GM13977 (cell line): Measurements from ENCODE around the gene UACA.
"Not testable (repeated sequence)": the region's sequence is repeated elsewhere in the genome, so short reads cannot be mapped to it uniquely, and the experiment has no call there.

Source experiments
- DNase-seq: peaks from one replicate; pipeline ENCODE4 v3.0.0; 2012; ENCODE audit warnings: low spot score
- CTCF ChIP-seq: IDR thresholded peaks from 2 replicates; pipeline ENCODE4 v1.5.1; 2012; ENCODE audit warnings: mild to moderate bottlenecking, control low read depth; ENCODE audit not compliant: insufficient read depth; ENCODE audit errors: extremely low read depth, missing control alignments
- in situ Hi-C: fragments of 300-500 bp; cut with MboI; formaldehyde crosslinking; loops from one replicate; pipeline ENCODE4 v1.12.0; 2022; ENCODE audit warnings: low sequenced_read_pairs, low pct_unique_long_range_greater_than_20kb, mixed read lengths, inconsistent platforms; ENCODE audit not compliant: unreplicated experiment

Gene UACA

GRCh38 chr15:70757627-70758026 is 5.7 kb downstream of the UACA start:
- TF ChIP-seq CTCF = no peak
- in situ Hi-C loops = no loop called here
- no peak for DNase-seq

DNA sequence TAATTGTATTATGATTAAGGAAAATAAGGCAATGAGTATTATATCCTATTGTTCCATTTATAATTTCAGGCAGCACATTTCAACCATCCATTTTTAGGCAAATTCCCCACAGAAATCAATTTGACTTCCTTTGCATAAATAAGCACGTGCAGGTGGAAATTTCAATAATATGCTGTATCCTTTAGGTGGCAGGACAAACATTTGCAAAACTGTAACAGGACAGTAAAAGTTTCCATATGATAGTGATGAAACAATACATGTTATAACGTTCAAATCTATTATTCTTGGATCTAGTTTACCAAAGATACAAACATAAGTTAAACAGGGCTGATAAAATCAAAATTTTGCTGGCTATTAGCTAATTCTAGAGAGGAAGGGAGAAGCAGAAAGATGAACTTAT is 8.5 kb downstream of the UACA start:
- DNase-seq = no peak
- no peak for TF ChIP-seq CTCF
- in situ Hi-C loops = no loop called here

- no peak for DNase-seq
- in situ Hi-C loops = no loop called here
- TF ChIP-seq CTCF = no peak
Measured at GRCh38 chr15:70753101-70753829, 10.1 kb downstream of the UACA start.

GRCh38 chr15:70752193-70752635 is 11.1 kb downstream of the UACA start:
- TF ChIP-seq CTCF = no peak
- in situ Hi-C loops = no loop called here
- no peak for DNase-seq

DNA sequence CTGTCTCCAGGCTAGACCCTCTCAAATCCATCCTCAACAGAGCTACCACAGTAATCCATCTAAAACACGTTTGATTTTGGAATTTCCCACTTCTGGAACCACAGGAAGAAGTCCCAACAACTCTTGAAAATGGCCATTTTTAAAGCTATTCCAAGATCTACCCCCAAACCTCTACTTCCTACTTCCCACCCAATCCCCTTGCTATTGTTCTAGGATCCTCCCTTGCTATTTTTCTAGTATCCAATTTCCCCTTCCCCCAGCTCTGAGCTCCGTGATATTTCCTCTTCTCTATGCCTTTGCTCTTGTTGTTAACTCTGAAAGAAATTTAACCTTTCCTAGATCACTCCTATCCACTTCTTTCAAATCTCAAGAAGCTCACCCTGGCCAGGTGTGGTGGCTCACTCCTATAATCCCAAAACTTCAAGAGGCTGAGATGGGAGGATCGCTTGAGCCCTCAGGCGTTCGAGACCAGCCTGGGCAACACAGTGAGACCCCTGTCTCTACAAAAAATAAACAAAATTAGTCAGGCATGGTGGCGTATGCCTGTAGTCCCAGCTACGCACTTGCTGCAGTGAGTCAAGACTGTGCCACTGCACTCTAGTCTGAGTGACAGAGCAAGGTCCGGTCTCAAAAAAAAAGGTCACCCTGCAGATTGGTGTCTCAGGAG is 13.0 kb downstream of the UACA start:
- no peak for DNase-seq
- no peak for TF ChIP-seq CTCF
- in situ Hi-C loops = no loop called here

DNA sequence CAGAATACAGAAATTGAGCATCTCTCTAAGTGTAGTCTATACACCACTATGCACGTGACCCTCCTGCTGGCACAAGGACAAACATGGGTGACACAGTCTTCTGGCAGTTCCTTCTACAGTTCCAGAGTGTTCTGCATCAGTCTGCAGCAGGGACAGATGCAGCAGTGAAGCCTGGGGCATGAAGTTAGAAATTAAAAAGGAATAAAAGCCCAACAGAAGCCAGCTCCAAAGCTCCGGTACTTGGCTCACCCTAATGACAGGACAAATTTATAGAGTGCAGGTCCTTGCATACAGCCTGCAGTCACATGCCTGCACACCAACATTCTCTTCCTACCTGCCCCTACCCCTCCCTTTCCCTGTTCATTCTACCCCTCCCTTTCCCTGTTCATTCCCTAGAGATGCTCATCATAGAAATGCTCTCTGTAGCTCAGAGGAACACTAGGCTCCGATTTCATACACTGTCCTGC is 15.0 kb downstream of the UACA start:
- in situ Hi-C loops = no loop called here
- no peak for DNase-seq
- TF ChIP-seq CTCF = no peak

DNA sequence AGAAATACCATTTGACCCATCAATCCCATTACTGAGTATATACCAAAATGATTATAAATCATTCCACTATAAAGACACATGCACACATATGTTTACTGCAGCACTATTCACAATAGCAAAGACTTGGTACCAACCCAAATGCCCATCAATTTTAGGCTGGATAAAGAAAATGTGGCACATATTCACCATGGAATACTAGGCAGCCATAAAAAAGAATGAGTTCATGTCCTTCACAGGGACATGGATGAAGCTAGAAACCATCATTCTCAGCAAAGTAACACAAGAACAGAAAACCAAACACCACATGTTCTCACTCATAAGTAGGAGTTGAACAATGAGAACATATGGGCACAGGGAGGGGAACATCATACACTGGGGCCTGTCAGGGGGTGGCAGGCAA is 16.8 kb downstream of the UACA start:
- DNase-seq, in situ Hi-C loops: not testable (repeated sequence)
